Measurements from ENCODE around the gene NEURL1. TPM values are rescaled to one million over a fixed set of nuclear protein-coding genes. Genes with fewer than 3 reads are reported as not detected.

Gene NEURL1
- total RNA-seq, 4 donors from 2014 or later, result 0.39 to 0.60 TPM; not detected in 2

GRCh38 chr10:103474077-103474476, 19.4 kb upstream of the NEURL1 start:
- Histone ChIP-seq H3K27ac (no peak overlapping the region), H3K9me3 (no peaks in the 10 kb centered on the region), H3K4me3 (no peak overlapping the region), H3K4me1 (peaks cover 0 to 12% (median 0%) of the 10 kb centered on the region in 4 donors), H3K36me3 (no peaks in the 10 kb centered on the region), H3K27me3 (no peaks in the 10 kb centered on the region)
- 89 to 90% methylated on average over 3 of the region's 3 CpGs for WGBS, 2 donors
- no peak for TF ChIP-seq POLR2A (IDR thresholded peaks at IDR 0.05)
- no peak for DNase-seq (ENCODE audit: low spot score in 2 of 2)

GRCh38 chr10:103475437-103475836, 18.1 kb upstream of the NEURL1 start:
- no peaks in the 10 kb centered on the region for H3K36me3 ChIP-seq
- peaks cover 0 to 12% (median 2%) of the 10 kb centered on the region in 4 donors for H3K4me1 ChIP-seq
- H3K27me3 ChIP-seq, result no peaks in the 10 kb centered on the region
- no peak overlapping the region for H3K27ac ChIP-seq
- DNase-seq (ENCODE audit: low spot score in 2 of 2), result no peak
- no peaks in the 10 kb centered on the region for H3K9me3 ChIP-seq
- H3K4me3 ChIP-seq, result no peak overlapping the region
- whole genome bisulfite sequencing, 2 donors, result 72 to 82% methylated on average over 4 of the region's 4 CpGs
- no peak for TF ChIP-seq POLR2A (IDR thresholded peaks at IDR 0.05)
- no peak for TF ChIP-seq EP300 (IDR thresholded peaks at IDR 0.05)
- TF ChIP-seq CTCF (IDR thresholded peaks at IDR 0.05), result no peak

- no peak for DNase-seq (ENCODE audit: low spot score in 2 of 2)
- TF ChIP-seq POLR2A (IDR thresholded peaks at IDR 0.05), result no peak
- no peak for TF ChIP-seq EP300 (IDR thresholded peaks at IDR 0.05)
- no peak for TF ChIP-seq CTCF (IDR thresholded peaks at IDR 0.05)
- H3K4me3 ChIP-seq, result no peak overlapping the region
- WGBS, 2 donors, result 69 to 72% methylated on average over 11 of the region's 11 CpGs
- no peaks in the 10 kb centered on the region for H3K9me3 ChIP-seq
- H3K27ac ChIP-seq, result no peak overlapping the region
- H3K36me3 ChIP-seq, result no peaks in the 10 kb centered on the region
- H3K4me1 ChIP-seq, result peaks cover 0 to 9% (median 3%) of the 10 kb centered on the region in 4 donors
- H3K27me3 ChIP-seq, result no peaks in the 10 kb centered on the region
Observed at GRCh38 chr10:103476046-103476768, 17.3 kb upstream of the NEURL1 start.

GRCh38 chr10:103478671-103479070, 14.8 kb upstream of the NEURL1 start:
- TF ChIP-seq EP300 (IDR thresholded peaks at IDR 0.05) (no peak), POLR2A (IDR thresholded peaks at IDR 0.05) (no peak), CTCF (IDR thresholded peaks at IDR 0.05) (no peak)
- 81 to 87% methylated on average over 22 of the region's 22 CpGs for WGBS, 2 donors
- H3K4me1 ChIP-seq, result peaks cover 0 to 15% (median 0%) of the 10 kb centered on the region in 4 donors
- no peak overlapping the region for H3K27ac ChIP-seq
- H3K27me3 ChIP-seq, result no peaks in the 10 kb centered on the region
- H3K36me3 ChIP-seq, result no peaks in the 10 kb centered on the region
- no peak for DNase-seq (ENCODE audit: low spot score in 2 of 2)
- no peaks in the 10 kb centered on the region for H3K9me3 ChIP-seq
- no peak overlapping the region for H3K4me3 ChIP-seq

GRCh38 chr10:103479135-103479534, 14.4 kb upstream of the NEURL1 start, which contains the start of gene CALHM3:
Gene CALHM3 (minus strand): TSS chr10:103479240. CDS start chr10:103479032, 208 bp downstream.
- no peaks in the 10 kb centered on the region for H3K36me3 ChIP-seq
- WGBS, 2 donors, result 67 to 72% methylated on average over 7 of the region's 7 CpGs
- H3K27me3 ChIP-seq, result no peaks in the 10 kb centered on the region
- no peak for TF ChIP-seq CTCF (IDR thresholded peaks at IDR 0.05)
- TF ChIP-seq POLR2A (IDR thresholded peaks at IDR 0.05), result no peak
- no peak for TF ChIP-seq EP300 (IDR thresholded peaks at IDR 0.05)
- peaks cover 0 to 15% (median 0%) of the 10 kb centered on the region in 4 donors for H3K4me1 ChIP-seq
- H3K9me3 ChIP-seq, result no peaks in the 10 kb centered on the region
- H3K27ac ChIP-seq, result no peak within 1 kb of the TSS
- no peak within 1 kb of the TSS for H3K4me3 ChIP-seq
- no peak for DNase-seq (ENCODE audit: low spot score in 2 of 2)

Data from tibial nerve (tissue), 4 donors.